GM12891 (cell line): ENCODE data around the gene PCSK9.

Source experiments
- POLR2A ChIP-seq: IDR thresholded peaks from 2 replicates; pipeline ENCODE4 v1.6.1; 2011; ENCODE audit warnings: low read depth, low read length, control low read depth
- POLR2AphosphoS5 ChIP-seq: IDR thresholded peaks from 2 replicates; pipeline ENCODE4 v1.6.1; 2011; ENCODE audit warnings: low read depth, low read length, control low read depth
- TAF1 ChIP-seq: IDR thresholded peaks from 2 replicates; pipeline ENCODE4 v1.6.1; 2011; ENCODE audit warnings: low read depth, low read length, control low read depth

DNA sequence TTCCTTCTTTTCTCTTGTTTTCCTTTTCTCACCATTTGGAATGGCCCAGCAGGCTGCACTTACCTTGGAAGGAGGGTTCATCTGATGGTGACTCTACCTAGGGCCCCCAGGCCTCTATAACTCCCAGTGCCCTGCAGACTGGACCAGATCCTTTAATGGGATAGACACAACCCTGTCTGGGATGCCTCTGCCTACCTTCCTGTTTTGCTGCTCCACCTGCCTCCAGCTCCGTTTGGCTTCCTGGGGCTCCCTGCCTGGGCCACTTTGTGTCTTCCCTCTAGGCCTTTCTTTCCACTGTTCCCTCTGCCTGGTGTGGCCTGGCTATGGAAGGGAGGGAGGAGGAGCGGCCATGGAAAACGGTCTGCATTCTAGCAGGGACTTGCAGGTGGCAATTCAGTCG lies 7.5 kb downstream of the PCSK9 start:
- no peak for TF ChIP-seq TAF1
- no peak for TF ChIP-seq POLR2AphosphoS5
- no peak for TF ChIP-seq POLR2A
